MCF 10A (cell line): ENCODE results near the gene PIEZO2. TPM values are rescaled to one million over a fixed set of nuclear protein-coding genes. Genes with fewer than 3 reads are reported as not detected.

Experiments used
- BruUV-seq: library from RNA; stranded (reverse); fragments of 400-500 nt; replicated peaks from 2 replicates; lab custom pipeline; 2021; lab: Mats Ljungman, UMichigan
- CTCF ChIA-PET: fragments of 300-600 bp; sonication (Branson Sonifier 250); formaldehyde crosslinking; extraction: SDS; loops from one replicate; lab custom pipeline; 2021; ENCODE audit warnings: antibody characterized with exemption, inconsistent platforms; lab: Yijun Ruan, JAX
- POLR2A ChIA-PET: fragments of 300-600, 350-650 bp; sonication (Branson Sonifier 250); formaldehyde crosslinking; extraction: SDS; loops from one replicate; lab custom pipeline; 2020; ENCODE audit warnings: antibody characterized with exemption, inconsistent platforms; lab: Yijun Ruan, JAX
- DNase-seq: peaks from one replicate; pipeline ENCODE4 v3.0.0-alpha.2; 2018; ENCODE audit not compliant: unreplicated experiment
- H3K27ac Mint-ChIP-seq: one replicate; pipeline ENCODE4 v1.8.0; 2022; ENCODE audit warnings: mild to moderate bottlenecking, low read depth, mixed read lengths; ENCODE audit not compliant: unreplicated experiment
- H3K27me3 Mint-ChIP-seq: one replicate; pipeline ENCODE4 v1.8.0; 2022; ENCODE audit warnings: mixed read lengths; ENCODE audit not compliant: insufficient read depth, unreplicated experiment
- H3K36me3 Mint-ChIP-seq: one replicate; pipeline ENCODE4 v1.8.0; 2022; ENCODE audit warnings: mild to moderate bottlenecking, moderate library complexity, mixed read lengths; ENCODE audit not compliant: insufficient read depth, unreplicated experiment
- H3K4me1 Mint-ChIP-seq: one replicate; pipeline ENCODE4 v1.8.0; 2022; ENCODE audit warnings: mixed read lengths; ENCODE audit not compliant: insufficient read depth, unreplicated experiment
- H3K4me3 Mint-ChIP-seq: one replicate; pipeline ENCODE4 v1.8.0; 2022; ENCODE audit warnings: mild to moderate bottlenecking, moderate library complexity, mixed read lengths; ENCODE audit not compliant: unreplicated experiment
- H3K9me3 Mint-ChIP-seq: one replicate; pipeline ENCODE4 v1.8.0; 2022; ENCODE audit warnings: mixed read lengths; ENCODE audit not compliant: unreplicated experiment
- CTCF ChIP-seq: fragments of 200-600 bp; IDR thresholded peaks from one replicate; pipeline ENCODE4 v1.8.0; 2022; ENCODE audit warnings: antibody characterized with exemption, mild to moderate bottlenecking; ENCODE audit not compliant: unreplicated experiment
- intact Hi-C: fragments of 100-400 bp; cut with micrococcal nuclease; formaldehyde crosslinking; loops from 2 replicates; pipeline ENCODE4 v1.14.1; 2022
- total RNA-seq: library from RNA; stranded (reverse); gene quantifications from 2 replicates; pipeline ENCODE4 v1.2.3, GENCODE V29; 2022

PIEZO2 gene
- total RNA-seq, 1 experiment from 2014 or later: 0.49 TPM

GRCh38 chr18:11096411-11096810, 53.0 kb downstream of the PIEZO2 start:
- Mint-ChIP-seq H3K4me3 (no peak overlapping the region), H3K27me3 (no peaks in the 10 kb centered on the region), H3K4me1 (peaks cover 5% of the 10 kb centered on the region), H3K9me3 (no peaks in the 10 kb centered on the region), H3K36me3 (no peaks in the 10 kb centered on the region), H3K27ac (no peak overlapping the region)
- intact Hi-C loops: no loop called here
- DNase-seq: no peak
- TF ChIP-seq CTCF: no peak
- BruUV-seq: no TSS peak
- POLR2A ChIA-PET: no interaction called here
- CTCF ChIA-PET: no interaction called here

GRCh38 chr18:11095674-11096293, 53.6 kb downstream of the PIEZO2 start:
- no peak for TF ChIP-seq CTCF
- no peak for DNase-seq
- H3K27ac Mint-ChIP-seq: no peak overlapping the region

DNA sequence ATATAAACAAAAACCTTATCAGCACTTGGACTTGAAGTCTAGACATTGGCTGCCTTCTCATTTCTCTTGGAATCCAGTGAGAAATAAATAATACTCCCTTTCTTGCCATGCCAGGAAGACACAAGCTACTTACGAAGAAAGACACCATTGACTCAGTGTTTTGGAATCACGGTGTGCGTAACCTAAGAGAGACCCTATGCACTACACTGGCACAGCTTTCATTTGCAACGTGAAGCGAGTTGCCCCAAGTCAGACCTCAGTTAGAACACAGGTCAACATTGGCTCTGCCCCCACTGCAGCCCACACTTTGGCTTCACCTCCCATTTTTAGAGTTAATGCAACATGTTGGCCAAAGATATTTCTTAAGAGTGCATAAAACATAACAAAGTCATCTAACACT, 54.2 kb downstream of the PIEZO2 start:
- H3K27ac Mint-ChIP-seq: no peak overlapping the region
- no peaks in the 10 kb centered on the region for H3K36me3 Mint-ChIP-seq
- ChIA-PET CTCF (interaction anchor here (1.1 kb wide), 1 partner anchor 267 kb away, joined by 3 read pairs; no protein-coding TSS in a partner anchor), POLR2A (no interaction called here)
- peaks cover 5% of the 10 kb centered on the region for H3K4me1 Mint-ChIP-seq
- no peaks in the 10 kb centered on the region for H3K9me3 Mint-ChIP-seq
- BruUV-seq: no TSS peak
- H3K4me3 Mint-ChIP-seq: no peak overlapping the region
- TF ChIP-seq CTCF: no peak
- intact Hi-C loops: no loop called here
- H3K27me3 Mint-ChIP-seq: no peaks in the 10 kb centered on the region
- DNase-seq: no peak

More at GRCh38 chr18:11095674-11096293, 53.6 kb downstream of the PIEZO2 start:
- intact Hi-C loops: no loop called here
- no peaks in the 10 kb centered on the region for H3K36me3 Mint-ChIP-seq
- no TSS peak for BruUV-seq
- H3K4me3 Mint-ChIP-seq: no peak overlapping the region
- no peaks in the 10 kb centered on the region for H3K9me3 Mint-ChIP-seq
- peaks cover 5% of the 10 kb centered on the region for H3K4me1 Mint-ChIP-seq
- POLR2A ChIA-PET: no interaction called here
- no peaks in the 10 kb centered on the region for H3K27me3 Mint-ChIP-seq
- CTCF ChIA-PET: no interaction called here

DNA sequence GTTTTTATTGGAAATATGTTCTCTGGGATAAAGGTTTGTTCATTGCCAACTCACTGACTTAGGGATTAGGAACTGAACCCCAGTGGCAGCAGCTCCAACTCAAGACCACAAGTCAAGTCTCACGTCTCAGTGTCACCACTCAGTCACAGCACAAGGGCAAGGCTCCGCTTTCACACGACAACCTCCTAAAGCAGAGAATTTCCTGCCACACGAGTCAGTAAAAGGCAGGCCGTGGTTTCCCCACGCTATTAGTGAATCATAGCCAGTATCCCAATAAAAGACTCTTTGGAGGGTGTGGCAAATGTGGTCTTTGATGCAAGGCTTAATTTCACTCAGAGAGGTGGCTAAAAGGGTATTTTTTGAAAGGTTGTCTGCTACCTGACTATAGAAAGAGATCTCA, 57.6 kb downstream of the PIEZO2 start:
- H3K27me3 Mint-ChIP-seq: peaks cover 14% of the 10 kb centered on the region
- DNase-seq: no peak
- intact Hi-C loops: no loop called here
- no peak overlapping the region for H3K4me3 Mint-ChIP-seq
- H3K9me3 Mint-ChIP-seq: no peaks in the 10 kb centered on the region
- POLR2A ChIA-PET: no interaction called here
- TF ChIP-seq CTCF: no peak
- no TSS peak for BruUV-seq
- CTCF ChIA-PET: no interaction called here
- H3K4me1 Mint-ChIP-seq: peaks cover 10% of the 10 kb centered on the region
- no peak overlapping the region for H3K27ac Mint-ChIP-seq
- no peaks in the 10 kb centered on the region for H3K36me3 Mint-ChIP-seq
